Skin epidermis (tissue), 12 donors: ENCODE data around the gene ESRRA.

Experiments used
- H3K27ac ChIP-seq, 21 experiments: fragments of 200-600 bp; sonication (generic) in 11 of 21; one replicate each; pipeline ENCODE4 v1.5.0; 2020; ENCODE audit warnings: mild to moderate bottlenecking in 3 of 21, inconsistent platforms in 2 of 21, moderate library complexity in 2 of 21
- H3K4me3 ChIP-seq, 7 experiments: fragments of 200-600 bp; sonication (generic) in 2 of 7; one replicate each; pipeline ENCODE4 v1.5.0; 2020; ENCODE audit warnings: inconsistent platforms in 2 of 7, mild to moderate bottlenecking in 2 of 7, moderate library complexity in 1 of 7

ESRRA gene

DNA sequence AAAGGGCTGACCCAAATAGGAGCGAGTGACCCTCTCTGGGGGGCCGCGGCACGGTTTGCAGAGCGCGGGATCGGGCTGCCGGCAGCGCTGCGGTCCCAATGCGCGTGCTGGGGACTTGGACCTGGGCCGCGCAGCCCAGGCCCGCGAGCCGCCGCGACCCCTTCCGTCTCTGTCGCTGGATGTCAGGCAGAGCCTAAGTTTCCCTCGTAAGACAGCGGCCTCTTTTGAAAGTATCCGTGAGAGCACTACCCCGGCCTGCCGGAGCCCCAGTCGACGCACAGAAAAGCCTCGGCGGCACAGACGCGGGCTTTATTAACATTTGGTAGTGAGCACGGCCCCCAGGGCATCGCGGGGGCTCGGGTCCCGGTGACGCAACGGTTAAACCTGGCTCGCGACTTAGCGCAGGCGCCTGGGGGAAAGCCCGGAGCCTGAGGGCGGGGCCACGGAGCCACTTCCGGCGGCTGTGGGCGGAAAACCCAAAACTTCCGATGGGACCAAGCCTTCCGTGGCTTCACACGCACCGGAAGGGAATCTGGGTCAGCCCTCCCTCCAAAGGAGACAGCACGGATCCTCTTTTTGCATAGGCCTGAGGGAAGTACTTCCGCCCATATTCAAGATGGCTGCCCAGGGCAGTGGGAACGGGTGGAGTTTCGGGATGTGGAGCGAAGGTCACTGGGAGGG is 35.6 kb upstream of the ESRRA start:
- Histone ChIP-seq H3K27ac (peak overlapping the region; percentile 74 to 100 (median 96)), H3K4me3 (peak overlapping the region; percentile 53 to 78 (median 71))

DNA sequence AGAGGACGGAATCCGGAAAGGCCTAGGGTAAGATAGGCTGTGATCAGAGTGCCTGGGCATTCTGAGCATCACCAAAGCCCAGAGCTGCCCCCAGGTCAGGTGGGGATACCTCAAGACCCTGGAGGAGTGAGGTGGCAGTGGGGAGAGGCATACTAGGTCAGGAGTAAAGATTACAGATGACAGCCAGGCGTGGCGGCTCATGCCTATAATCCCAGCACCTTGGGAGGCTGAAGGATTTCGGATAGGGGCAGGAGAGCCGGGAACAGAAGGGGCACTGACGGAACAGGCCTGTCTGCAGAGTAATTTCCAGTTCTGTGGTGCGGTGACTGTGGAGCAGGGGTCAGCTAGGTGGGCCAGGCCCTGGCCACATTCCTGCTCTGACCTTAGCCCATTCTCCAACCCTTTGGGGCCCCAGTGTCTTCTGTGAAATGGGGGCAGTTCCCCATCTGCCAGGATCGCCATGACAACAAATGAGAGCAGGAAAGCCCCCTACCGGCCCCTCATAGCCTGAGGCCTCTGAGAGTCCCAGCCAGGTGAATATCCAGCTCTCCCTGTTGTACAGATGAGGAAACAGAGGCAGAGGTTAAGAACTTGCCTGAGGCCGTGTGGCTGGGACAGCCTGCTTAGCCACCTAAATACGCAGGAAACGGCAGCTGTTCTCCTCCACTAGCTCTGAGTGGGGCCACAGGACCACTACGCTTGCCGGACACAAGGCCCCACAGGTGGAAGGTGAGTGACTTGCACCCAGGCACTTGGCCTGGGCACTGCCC is 30.1 kb upstream of the ESRRA start:
- H3K27ac ChIP-seq: peak overlapping the region in 3 of 21 experiments; percentile 14 to 33 (median 18)
- H3K4me3 ChIP-seq: no peak overlapping the region

DNA sequence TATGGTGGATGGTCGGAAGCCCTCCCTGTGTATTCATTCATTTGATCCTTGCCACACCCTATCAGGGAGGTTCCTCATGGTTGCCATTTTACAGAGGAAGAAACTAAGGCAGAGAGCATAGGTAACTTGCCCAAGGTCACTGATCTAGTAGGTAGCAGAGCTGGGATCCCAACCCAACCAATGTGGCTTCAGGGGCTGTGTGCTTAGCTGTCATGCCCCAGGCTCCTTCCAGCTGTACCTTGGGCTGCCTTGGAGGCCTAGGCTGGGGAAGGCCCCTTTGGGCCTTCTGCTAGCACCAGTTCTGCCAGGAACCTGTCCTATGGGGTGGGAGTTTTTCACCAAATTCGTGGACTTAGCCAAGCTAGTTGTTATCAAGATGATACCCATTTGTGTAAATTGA is 29.5 kb upstream of the ESRRA start:
- peak overlapping the region in 3 of 21 experiments; percentile 1 to 26 (median 14) for H3K27ac ChIP-seq

DNA sequence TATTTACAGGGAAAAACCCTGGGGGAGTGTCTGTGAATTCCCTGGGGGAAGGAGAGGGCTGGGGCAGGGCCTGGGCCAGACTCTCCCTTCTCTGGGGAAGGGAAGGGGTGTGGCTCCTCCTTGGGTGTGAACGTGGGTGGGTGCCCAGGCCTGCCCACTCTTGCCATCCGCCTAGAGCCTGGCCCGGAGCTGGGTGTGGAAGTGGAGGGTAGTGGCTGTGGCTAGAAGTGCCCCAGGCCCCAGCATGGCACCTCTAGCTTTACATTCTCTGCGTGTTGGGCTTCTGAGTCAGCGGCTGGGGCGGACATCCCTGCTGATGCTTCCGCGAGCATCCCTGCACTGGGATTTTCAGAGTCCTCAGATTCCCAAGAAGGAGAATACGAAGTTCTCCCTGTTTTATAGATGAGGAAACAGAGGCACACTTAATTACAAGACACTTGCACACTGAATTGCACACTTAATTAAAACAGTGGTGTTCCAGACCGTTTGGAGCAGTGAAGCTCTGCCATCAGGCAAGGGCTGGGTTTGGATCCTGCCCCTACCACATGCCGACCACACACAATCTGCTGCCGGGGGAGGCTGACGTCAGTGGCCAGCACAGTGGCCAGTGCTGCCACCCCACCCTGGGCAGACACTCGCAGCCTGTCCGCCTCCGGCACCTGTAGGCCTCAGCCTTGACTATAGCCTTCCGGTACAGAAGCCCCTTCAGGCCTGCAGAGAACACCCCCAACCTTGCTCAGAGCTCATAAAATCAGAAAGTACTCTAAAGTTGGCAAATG is 28.5 kb upstream of the ESRRA start:
- Histone ChIP-seq H3K4me3 (no peak overlapping the region), H3K27ac (peak overlapping the region in 13 of 21 experiments; percentile 6 to 65 (median 39))

More for the DNA sequence above, 29.5 kb upstream of the ESRRA start:
- H3K4me3 ChIP-seq: no peak overlapping the region

DNA sequence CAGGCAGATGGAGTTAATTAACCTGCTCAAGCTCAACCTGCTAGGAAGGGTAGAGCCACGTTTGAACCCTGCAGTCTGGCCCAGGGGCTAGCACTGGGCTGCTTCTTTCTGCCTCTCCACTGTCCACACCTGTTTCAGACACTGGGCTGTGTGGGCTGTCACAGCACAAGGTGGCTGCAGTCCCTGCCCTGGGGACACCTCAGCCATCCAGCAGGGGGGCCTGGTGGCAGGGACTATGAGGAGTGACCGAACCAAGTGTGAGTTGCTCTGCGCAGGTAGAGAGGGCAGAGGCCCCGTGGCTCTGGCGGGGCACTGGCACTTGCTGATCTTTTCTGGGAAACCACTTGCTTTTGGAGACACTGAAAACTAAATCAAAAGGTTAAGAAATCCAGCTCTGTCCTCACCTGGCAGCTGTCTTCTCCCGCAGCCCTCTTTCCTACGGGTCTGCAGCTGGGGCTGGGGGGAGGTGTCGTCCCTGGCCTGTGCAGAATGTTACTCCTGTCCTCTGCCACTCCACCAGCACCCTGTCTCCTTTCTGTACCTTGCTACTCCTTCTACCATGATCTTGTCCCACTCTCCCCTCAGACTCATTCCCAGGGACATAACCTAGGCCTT is 26.6 kb upstream of the ESRRA start:
- Histone ChIP-seq H3K4me3 (no peak overlapping the region), H3K27ac (no peak overlapping the region)

DNA sequence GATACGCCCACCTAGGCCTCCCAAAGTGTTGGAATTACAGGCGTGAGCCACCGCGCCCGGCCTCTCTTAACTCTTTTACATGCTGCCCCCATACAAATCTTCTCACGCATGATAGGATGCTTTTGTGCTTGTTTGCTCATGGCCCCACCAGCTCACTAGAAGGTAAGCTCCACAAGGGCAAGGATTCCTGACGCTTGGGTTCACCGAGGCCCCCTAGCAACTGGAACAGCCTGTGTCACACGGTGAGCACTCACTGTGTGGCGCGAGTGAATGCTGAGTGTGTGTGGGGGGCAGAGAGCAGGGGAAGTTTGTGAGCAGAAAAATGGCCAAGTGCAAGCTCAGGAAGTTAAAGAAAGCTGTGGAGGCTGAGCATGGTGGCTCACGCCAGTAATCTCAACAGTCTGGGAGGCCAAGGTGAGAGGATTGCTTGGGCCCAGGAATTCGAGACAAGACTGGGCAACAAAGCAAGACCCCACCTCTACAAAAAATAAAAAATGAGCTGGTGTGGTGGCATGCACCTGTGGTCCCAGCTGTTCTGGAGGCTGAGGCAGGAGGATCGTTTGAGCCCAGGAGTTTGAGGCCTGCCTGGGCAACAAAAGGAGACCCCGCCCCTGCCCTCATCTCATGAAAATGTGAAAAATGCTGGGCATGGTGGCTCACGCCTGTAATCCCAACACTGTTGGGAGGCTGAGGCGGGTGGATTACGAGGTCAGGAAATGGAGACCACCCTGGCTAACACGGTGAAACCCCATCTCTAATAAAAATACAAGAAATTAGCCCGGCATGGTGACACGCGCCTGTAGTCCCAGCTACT is 23.2 kb upstream of the ESRRA start:
- Histone ChIP-seq H3K4me3 (no peak overlapping the region), H3K27ac (peak overlapping the region in 1 of 21 experiments; percentile 8)

DNA sequence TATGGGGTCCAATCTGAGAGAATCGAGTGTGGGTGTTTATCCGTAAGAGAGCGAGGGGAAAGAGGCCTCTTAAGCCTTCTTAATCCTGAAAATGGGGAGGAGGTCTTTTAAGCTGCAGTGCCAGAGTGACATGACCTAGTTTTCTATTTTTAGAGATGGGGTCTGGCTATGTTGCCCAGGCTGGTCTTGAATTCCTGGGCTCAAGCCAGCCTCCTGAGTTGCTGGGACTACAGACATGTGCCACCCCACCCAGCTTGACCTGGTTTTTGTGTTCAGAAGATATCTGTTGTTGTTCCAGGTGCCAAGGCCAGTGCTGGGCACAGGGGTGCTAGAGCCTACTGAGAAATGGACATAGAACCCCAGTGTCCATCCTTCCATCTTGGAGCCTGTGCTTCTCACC is 22.2 kb upstream of the ESRRA start:
- Histone ChIP-seq H3K4me3 (no peak overlapping the region), H3K27ac (peak overlapping the region in 8 of 21 experiments; percentile 16 to 97 (median 60))

DNA sequence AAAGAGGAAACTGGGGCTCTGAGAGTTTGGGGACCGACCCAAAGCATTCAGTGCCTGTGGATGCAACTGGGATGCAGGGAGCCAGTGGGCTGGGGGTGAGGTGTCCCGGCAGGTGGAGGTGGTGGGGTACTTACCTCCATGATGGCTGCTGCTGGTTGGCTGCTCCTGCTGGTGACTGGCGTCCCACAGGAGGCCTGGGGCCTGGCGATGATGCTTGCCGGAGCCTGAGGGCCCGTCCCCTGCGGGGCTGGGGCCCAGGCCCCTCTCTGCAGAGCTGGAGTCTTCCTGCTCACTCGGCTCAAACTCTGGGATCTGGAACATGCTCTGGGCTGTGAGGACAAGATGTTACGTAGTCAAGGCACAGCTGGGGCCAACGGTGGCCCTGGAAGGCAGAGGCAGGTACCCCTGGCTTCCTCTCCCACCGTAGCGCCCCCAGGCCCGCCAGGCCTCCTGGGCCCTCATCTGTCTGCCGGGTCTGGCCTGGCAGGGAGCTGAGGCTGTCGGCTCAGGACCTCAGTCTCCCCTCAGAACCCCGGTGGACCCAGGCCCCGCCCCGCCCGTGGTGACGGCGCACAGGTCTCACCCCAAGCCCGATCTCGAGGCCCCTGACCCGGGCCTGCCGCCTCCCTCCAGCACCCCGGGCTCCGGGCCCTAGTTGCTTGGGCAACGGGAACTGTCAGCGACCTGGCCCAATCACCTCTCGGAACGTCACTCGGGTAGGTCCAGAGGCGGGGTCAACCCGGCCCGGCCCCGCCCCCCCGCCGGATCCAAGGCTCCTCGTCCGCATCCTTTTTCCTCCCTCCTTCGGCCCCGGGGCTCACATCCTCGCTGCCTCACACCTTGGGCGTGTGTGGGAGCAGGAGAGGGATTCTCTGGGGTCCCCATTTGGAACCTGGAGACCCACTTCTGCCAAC is 21.0 kb upstream of the ESRRA start, which contains the start of gene BAD:
TSS of gene BAD (minus strand) at position 618 of the 914 bp plus-strand sequence. CDS start at position 321, 297 bp downstream.
- peak within 1 kb of the TSS; percentile 55 to 93 (median 66) for H3K4me3 ChIP-seq
- peak within 1 kb of the TSS; percentile 62 to 97 (median 96) for H3K27ac ChIP-seq

DNA sequence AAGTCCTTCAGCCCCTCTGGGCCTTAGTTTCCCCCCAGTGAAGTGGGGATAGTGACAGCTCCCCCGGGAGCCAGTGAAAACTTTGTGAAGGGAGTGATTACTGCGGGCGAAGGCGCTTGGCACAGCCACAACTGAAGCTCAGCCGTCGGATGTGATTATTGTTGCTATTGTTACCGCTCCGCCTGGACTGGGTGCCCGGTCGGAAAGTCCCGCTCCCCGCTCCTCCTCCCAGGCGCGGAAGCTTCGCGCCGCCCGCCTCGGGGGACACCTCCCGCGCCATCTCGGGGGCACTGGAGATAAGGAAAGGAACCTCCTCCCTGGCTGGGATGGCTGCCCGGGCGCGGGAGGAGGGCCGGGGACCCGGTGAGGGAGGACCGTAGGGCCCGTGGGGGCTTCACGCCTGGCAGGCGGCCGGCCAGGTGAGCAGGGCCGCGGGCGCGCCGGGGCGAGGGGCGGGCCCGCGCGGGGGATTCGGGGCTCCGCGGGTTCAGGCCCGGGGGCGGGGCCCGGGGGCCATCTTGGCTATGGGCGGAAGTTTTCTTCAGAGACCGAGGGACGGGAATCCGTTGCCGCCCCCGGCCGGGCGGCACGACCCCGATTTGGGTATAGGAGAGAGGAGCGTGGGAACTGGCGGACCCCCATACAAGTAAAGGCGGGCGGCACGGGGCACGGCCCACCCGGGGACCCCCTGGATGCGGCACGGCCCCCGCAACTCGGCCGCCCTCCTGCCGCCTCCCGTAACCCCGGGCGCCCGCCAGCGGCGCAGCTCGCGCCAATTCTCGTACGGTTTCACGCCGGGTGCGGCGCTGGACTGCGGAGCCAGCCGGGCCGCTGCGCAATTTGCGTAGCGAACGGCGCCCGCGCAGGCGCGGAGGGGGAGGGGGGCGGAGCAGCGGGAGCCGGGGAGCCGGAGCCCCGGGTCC is 20.1 kb upstream of the ESRRA start, which contains the start of gene GPR137:
TSS of gene GPR137 (plus strand) at position 887 of the 923 bp plus-strand sequence. CDS start 677 bp downstream, outside the sequence.
- H3K4me3 ChIP-seq: peak within 1 kb of the TSS; percentile 55 to 93 (median 66)

DNA sequence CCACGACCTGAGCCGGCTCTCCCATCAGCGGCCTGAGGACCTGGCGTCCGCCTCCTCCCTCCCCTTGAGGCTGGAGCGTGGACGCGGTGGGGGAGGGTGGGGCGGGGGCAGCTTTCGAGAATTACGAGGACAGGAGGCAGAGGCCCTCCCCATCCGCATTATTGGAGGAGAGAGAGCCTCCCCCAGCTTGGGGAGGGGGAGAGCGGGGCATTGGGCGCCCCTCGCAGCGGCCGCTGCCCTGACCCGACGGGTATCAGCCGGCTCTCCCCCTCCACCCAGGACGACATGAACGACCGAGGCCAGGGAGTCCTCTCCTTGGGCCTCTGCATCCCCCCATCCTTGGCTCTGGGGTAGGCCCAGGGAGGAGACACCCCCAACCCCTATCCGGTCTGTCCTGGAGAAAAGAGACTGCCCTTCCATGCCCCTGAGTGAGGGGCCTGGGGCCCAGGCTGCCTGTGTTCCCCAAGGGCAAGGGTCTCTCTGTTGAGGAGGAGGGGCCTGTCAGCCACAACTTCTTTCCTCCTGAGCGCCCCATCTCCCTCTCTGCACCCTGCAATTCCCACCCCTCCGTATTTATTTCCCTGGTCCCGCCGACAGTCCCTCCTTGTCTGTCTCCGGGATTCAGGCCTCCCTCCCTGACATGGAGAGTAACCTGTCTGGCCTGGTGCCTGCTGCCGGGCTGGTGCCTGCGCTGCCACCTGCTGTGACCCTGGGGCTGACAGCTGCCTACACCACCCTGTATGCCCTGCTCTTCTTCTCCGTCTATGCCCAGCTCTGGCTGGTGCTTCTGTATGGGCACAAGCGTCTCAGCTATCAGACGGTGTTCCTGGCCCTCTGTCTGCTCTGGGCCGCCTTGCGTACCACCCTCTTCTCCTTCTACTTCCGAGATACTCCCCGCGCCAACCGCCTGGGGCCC is 19.2 kb upstream of the ESRRA start:
- Histone ChIP-seq H3K27ac (peak overlapping the region; percentile 15 to 97 (median 96)), H3K4me3 (peak overlapping the region; percentile 55 to 93 (median 66))

More for the DNA sequence above, 20.1 kb upstream of the ESRRA start, which contains the start of gene GPR137:
- H3K27ac ChIP-seq: peak within 1 kb of the TSS; percentile 43 to 97 (median 96)

DNA sequence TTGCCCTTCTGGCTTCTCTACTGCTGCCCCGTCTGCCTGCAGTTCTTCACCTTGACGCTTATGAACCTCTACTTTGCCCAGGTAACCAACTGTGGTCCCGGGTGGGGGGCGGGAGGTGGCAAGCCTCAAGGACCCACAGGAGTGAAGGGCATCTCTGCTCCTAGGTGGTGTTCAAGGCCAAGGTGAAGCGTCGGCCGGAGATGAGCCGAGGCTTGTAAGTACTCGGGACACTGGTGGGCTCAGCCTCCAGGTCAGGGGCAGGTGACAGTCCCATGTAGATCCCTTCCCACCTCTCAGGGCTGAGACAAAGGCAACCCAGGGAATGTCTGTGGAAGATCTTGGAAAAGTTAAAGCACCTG is 18.5 kb upstream of the ESRRA start:
- Histone ChIP-seq H3K27ac (peak overlapping the region in 2 of 21 experiments; percentile 96 to 97), H3K4me3 (peak overlapping the region in 1 of 7 experiments; percentile 93)

DNA sequence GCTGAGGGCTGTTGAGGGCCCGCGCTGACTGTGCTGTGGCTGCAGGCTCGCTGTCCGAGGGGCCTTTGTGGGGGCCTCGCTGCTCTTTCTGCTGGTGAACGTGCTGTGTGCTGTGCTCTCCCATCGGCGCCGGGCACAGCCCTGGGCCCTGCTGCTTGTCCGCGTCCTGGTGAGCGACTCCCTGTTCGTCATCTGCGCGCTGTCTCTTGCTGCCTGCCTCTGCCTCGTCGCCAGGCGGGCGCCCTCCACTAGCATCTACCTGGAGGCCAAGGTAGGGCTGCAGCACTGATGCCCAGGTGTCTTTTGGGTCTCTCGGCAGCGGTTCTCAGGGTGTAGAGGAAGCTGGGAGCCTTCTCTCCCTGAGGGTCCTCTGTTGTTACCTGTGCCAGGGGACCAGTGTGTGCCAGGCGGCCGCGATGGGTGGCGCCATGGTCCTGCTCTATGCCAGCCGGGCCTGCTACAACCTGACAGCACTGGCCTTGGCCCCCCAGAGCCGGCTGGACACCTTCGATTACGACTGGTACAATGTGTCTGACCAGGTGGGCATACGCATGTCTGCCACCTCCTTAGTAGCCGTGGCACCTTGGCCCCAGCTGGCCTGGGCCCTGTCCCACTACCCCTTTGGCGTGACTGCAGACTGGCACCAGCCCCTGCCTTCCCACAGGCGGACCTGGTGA is 17.5 kb upstream of the ESRRA start:
- Histone ChIP-seq H3K4me3 (no peak overlapping the region), H3K27ac (no peak overlapping the region)

DNA sequence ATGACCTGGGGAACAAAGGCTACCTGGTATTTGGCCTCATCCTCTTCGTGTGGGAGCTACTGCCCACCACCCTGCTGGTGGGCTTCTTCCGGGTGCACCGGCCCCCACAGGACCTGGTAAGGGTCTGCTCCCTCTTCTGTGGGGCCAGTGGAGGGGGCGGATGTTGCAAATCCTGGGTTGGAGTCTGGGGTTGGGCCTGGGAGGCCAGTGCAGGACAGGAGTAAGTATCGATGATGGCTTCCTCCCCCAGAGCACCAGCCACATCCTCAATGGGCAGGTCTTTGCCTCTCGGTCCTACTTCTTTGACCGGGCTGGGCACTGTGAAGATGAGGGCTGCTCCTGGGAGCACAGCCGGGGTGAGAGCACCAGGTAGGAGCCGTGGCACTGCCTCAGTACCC is 17.0 kb upstream of the ESRRA start:
- Histone ChIP-seq H3K27ac (no peak overlapping the region), H3K4me3 (no peak overlapping the region)

DNA sequence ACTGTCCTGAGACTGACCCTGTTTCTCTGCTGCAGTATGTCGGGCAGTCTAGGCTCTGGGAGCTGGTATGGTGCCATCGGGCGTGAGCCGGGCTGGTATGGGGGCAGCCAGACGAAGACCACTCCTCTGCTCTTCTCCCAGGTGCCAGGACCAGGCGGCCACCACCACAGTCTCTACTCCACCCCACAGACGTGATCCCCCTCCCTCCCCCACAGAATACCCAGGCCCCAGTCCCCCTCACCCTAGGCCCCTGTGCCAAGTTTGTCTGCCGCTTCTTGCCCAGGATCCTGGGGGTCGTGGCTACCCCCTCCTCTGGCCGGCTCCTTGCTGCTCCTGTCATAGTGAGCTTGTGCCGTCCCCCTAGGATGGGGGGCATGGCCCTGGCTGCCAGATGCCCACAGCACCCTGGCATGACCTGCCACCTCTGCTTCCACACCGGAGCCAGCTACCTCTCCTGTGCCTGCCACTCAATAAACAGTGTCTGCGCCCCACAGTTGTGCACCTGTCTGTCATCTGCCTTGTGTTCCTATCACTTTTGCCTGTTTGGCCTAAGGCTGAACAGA is 16.2 kb upstream of the ESRRA start:
- no peak overlapping the region for H3K4me3 ChIP-seq
- H3K27ac ChIP-seq: no peak overlapping the region
